HG03575 (cell line): ENCODE results near the gene FOXP3.

Experiments used
- ATAC-seq: cut with Tn5 transposase; IDR thresholded peaks from one replicate; pipeline ENCODE4 v1.9.1; 2021; ENCODE audit not compliant: unreplicated experiment, insufficient number of reproducible peaks, low FRiP score; ENCODE audit errors: extremely low read depth

FOXP3 gene

GRCh38 chrX:49230500-49231232 is 33.8 kb downstream of the FOXP3 start:
- ATAC-seq: no peak

- no peak for ATAC-seq
These were observed 36.3 kb downstream of the FOXP3 start for GRCh38 chrX:49228185-49228584.

- ATAC-seq: no peak
These were observed 36.8 kb downstream of the FOXP3 start for GRCh38 chrX:49227726-49228125.

GRCh38 chrX:49226946-49227345 is 37.6 kb downstream of the FOXP3 start:
- no peak for ATAC-seq

GRCh38 chrX:49225858-49226257 is 38.7 kb downstream of the FOXP3 start:
- ATAC-seq: no peak

GRCh38 chrX:49221868-49222267 is 42.6 kb downstream of the FOXP3 start:
- no peak for ATAC-seq

- ATAC-seq: no peak
These were observed 44.4 kb downstream of the FOXP3 start for GRCh38 chrX:49220100-49220499.

GRCh38 chrX:49214996-49215526 is 49.4 kb downstream of the FOXP3 start:
- ATAC-seq: no peak

- ATAC-seq: no peak
These were observed 50.1 kb downstream of the FOXP3 start for GRCh38 chrX:49214416-49214815.

- no peak for ATAC-seq
These were observed 51.6 kb downstream of the FOXP3 start for GRCh38 chrX:49212861-49213260.

- ATAC-seq: no peak
These were observed 52.3 kb downstream of the FOXP3 start for GRCh38 chrX:49212209-49212608.

- no peak for ATAC-seq
These were observed 53.4 kb downstream of the FOXP3 start for GRCh38 chrX:49211074-49211473.

GRCh38 chrX:49210406-49210805 is 54.1 kb downstream of the FOXP3 start:
- ATAC-seq: no peak

GRCh38 chrX:49209434-49210251 is 54.9 kb downstream of the FOXP3 start:
- no peak for ATAC-seq

GRCh38 chrX:49208399-49208798 is 56.1 kb downstream of the FOXP3 start:
- ATAC-seq: no peak

GRCh38 chrX:49206543-49206942 is 58.0 kb downstream of the FOXP3 start:
- no peak for ATAC-seq

- ATAC-seq: no peak
These were observed 59.1 kb downstream of the FOXP3 start for GRCh38 chrX:49205443-49205842.

GRCh38 chrX:49204709-49205108 is 59.8 kb downstream of the FOXP3 start:
- ATAC-seq: no peak

- no peak for ATAC-seq
These were observed 60.5 kb downstream of the FOXP3 start for GRCh38 chrX:49204017-49204416.

GRCh38 chrX:49203536-49203935 is 61.0 kb downstream of the FOXP3 start:
- ATAC-seq: no peak
